ENCODE data around the gene MMP27. TPM values are rescaled to one million over a fixed set of nuclear protein-coding genes. Genes with fewer than 3 reads are reported as not detected.
"Not testable (repeated sequence)": the region's sequence is repeated elsewhere in the genome, so short reads cannot be mapped to it uniquely, and the experiment has no call there.

MMP27 gene
- not detected for total RNA-seq

- no peaks in the 10 kb centered on the region for H3K36me3 Mint-ChIP-seq (ENCODE audit: low read depth)
- ChIA-PET CTCF (interaction anchor here (1.4 kb wide), 1 partner anchor 39 kb away, joined by 3 read pairs; no protein-coding TSS in a partner anchor), POLR2A (no interaction called here)
- H3K27me3 Mint-ChIP-seq = peaks cover 7% of the 10 kb centered on the region
- no peaks in the 10 kb centered on the region for H3K4me1 Mint-ChIP-seq
- no peak within 1 kb of the TSS for H3K27ac Mint-ChIP-seq
- no peak for DNase-seq
- no peak within 1 kb of the TSS for H3K4me3 Mint-ChIP-seq
- no peaks in the 10 kb centered on the region for H3K9me3 Mint-ChIP-seq
Observed at GRCh38 chr11:102705626-102706025, at the start of gene MMP27. MMP27 (minus strand) TSS chr11:102705769; CDS start chr11:102705714, 55 bp downstream.

- no peaks in the 10 kb centered on the region for H3K4me1 Mint-ChIP-seq
- no peak overlapping the region for H3K4me3 Mint-ChIP-seq
- H3K27ac Mint-ChIP-seq = no peak overlapping the region
- ChIA-PET POLR2A (no interaction called here), CTCF (interaction anchor here (1.0 kb wide), 1 partner anchor 18 kb away, joined by 3 read pairs; no protein-coding TSS in a partner anchor)
- H3K36me3 Mint-ChIP-seq (ENCODE audit: low read depth) = no peaks in the 10 kb centered on the region
- DNase-seq = no peak
- H3K27me3 Mint-ChIP-seq = peaks cover 9% of the 10 kb centered on the region
- H3K9me3 Mint-ChIP-seq = no peaks in the 10 kb centered on the region
Observed at GRCh38 chr11:102753267-102753666, 47.7 kb upstream of the MMP27 start.

GRCh38 chr11:102751673-102752072 lies 46.1 kb upstream of the MMP27 start:
- Mint-ChIP-seq H3K27ac (no peak overlapping the region), H3K9me3 (peaks cover 2% of the 10 kb centered on the region), H3K36me3 (ENCODE audit: low read depth) (no peaks in the 10 kb centered on the region), H3K4me3 (no peak overlapping the region), H3K4me1 (no peaks in the 10 kb centered on the region), H3K27me3 (peaks cover 9% of the 10 kb centered on the region)
- POLR2A ChIA-PET = no interaction called here
- CTCF ChIA-PET = no interaction called here
- no peak for DNase-seq

- ChIA-PET CTCF (no interaction called here), POLR2A (no interaction called here)
- no peak for DNase-seq
- no peaks in the 10 kb centered on the region for H3K4me1 Mint-ChIP-seq
- peaks cover 2% of the 10 kb centered on the region for H3K9me3 Mint-ChIP-seq
- H3K4me3 Mint-ChIP-seq = no peak overlapping the region
- H3K27me3 Mint-ChIP-seq = peaks cover 7% of the 10 kb centered on the region
- no peaks in the 10 kb centered on the region for H3K36me3 Mint-ChIP-seq (ENCODE audit: low read depth)
- no peak overlapping the region for H3K27ac Mint-ChIP-seq
Observed at GRCh38 chr11:102749101-102749722, 43.6 kb upstream of the MMP27 start.

GRCh38 chr11:102746746-102747578 lies 41.4 kb upstream of the MMP27 start:
- CTCF ChIA-PET; H3K36me3 Mint-ChIP-seq (ENCODE audit: low read depth); H3K9me3 Mint-ChIP-seq; DNase-seq; H3K27ac Mint-ChIP-seq; POLR2A ChIA-PET; H3K4me1 Mint-ChIP-seq; H3K4me3 Mint-ChIP-seq; H3K27me3 Mint-ChIP-seq: not testable (repeated sequence)

- H3K4me3 Mint-ChIP-seq = no peak overlapping the region
- H3K27ac Mint-ChIP-seq = no peak overlapping the region
- DNase-seq = no peak
Observed at GRCh38 chr11:102734650-102735049, 29.1 kb upstream of the MMP27 start.

GRCh38 chr11:102733232-102733875 lies 27.8 kb upstream of the MMP27 start:
- DNase-seq = peak; percentile 60
- H3K9me3 Mint-ChIP-seq = no peaks in the 10 kb centered on the region
- CTCF ChIA-PET = interaction anchor here (0.9 to 1.5 kb wide), 4 partner anchors 17 to 213 kb away, joined by 3 to 5 read pairs (median 3); no protein-coding TSS in a partner anchor

More at GRCh38 chr11:102734650-102735049, 29.1 kb upstream of the MMP27 start:
- Mint-ChIP-seq H3K36me3 (ENCODE audit: low read depth) (no peaks in the 10 kb centered on the region), H3K4me1 (no peaks in the 10 kb centered on the region), H3K27me3 (peaks cover 8% of the 10 kb centered on the region), H3K9me3 (no peaks in the 10 kb centered on the region)
- ChIA-PET POLR2A (no interaction called here), CTCF (interaction anchor here (0.9 to 1.5 kb wide), 3 partner anchors 16 to 206 kb away, joined by 3 to 5 read pairs (median 3); no protein-coding TSS in a partner anchor)

GRCh38 chr11:102730944-102731343 lies 25.4 kb upstream of the MMP27 start:
- H3K36me3 Mint-ChIP-seq (ENCODE audit: low read depth); DNase-seq; H3K4me3 Mint-ChIP-seq; H3K4me1 Mint-ChIP-seq; POLR2A ChIA-PET; H3K27me3 Mint-ChIP-seq; H3K9me3 Mint-ChIP-seq; CTCF ChIA-PET; H3K27ac Mint-ChIP-seq: not testable (repeated sequence)

More at GRCh38 chr11:102733232-102733875, 27.8 kb upstream of the MMP27 start:
- no peak overlapping the region for H3K4me3 Mint-ChIP-seq
- peaks cover 6% of the 10 kb centered on the region for H3K27me3 Mint-ChIP-seq
- H3K4me1 Mint-ChIP-seq = no peaks in the 10 kb centered on the region
- POLR2A ChIA-PET = no interaction called here
- H3K27ac Mint-ChIP-seq = no peak overlapping the region
- H3K36me3 Mint-ChIP-seq (ENCODE audit: low read depth) = no peaks in the 10 kb centered on the region

- no peak for DNase-seq
- no peaks in the 10 kb centered on the region for H3K9me3 Mint-ChIP-seq
- H3K4me3 Mint-ChIP-seq = no peak overlapping the region
- no peak overlapping the region for H3K27ac Mint-ChIP-seq
- ChIA-PET CTCF (no interaction called here), POLR2A (no interaction called here)
- H3K4me1 Mint-ChIP-seq = no peaks in the 10 kb centered on the region
- no peaks in the 10 kb centered on the region for H3K36me3 Mint-ChIP-seq (ENCODE audit: low read depth)
- H3K27me3 Mint-ChIP-seq = peaks cover 5% of the 10 kb centered on the region
Observed at GRCh38 chr11:102729849-102730815, 24.6 kb upstream of the MMP27 start.

- no peaks in the 10 kb centered on the region for H3K27me3 Mint-ChIP-seq
- ChIA-PET POLR2A (no interaction called here), CTCF (no interaction called here)
- H3K4me3 Mint-ChIP-seq = no peak overlapping the region
- no peak for DNase-seq
- H3K4me1 Mint-ChIP-seq = no peaks in the 10 kb centered on the region
- H3K27ac Mint-ChIP-seq = no peak overlapping the region
- H3K9me3 Mint-ChIP-seq = no peaks in the 10 kb centered on the region
- H3K36me3 Mint-ChIP-seq (ENCODE audit: low read depth) = no peaks in the 10 kb centered on the region
Observed at GRCh38 chr11:102727890-102728289, 22.3 kb upstream of the MMP27 start.

GRCh38 chr11:102724904-102725500 lies 19.4 kb upstream of the MMP27 start, which contains the start of gene MMP8:
MMP8 (minus strand) TSS chr11:102724954; CDS start chr11:102724855, 99 bp downstream.
- Mint-ChIP-seq H3K4me1 (no peaks in the 10 kb centered on the region), H3K27ac (no peak within 1 kb of the TSS), H3K9me3 (no peaks in the 10 kb centered on the region), H3K27me3 (peaks cover 3% of the 10 kb centered on the region), H3K4me3 (no peak within 1 kb of the TSS), H3K36me3 (ENCODE audit: low read depth) (no peaks in the 10 kb centered on the region)
- ChIA-PET POLR2A (no interaction called here), CTCF (no interaction called here)
- no peak for DNase-seq

- POLR2A ChIA-PET = no interaction called here
- Mint-ChIP-seq H3K4me3 (no peak overlapping the region), H3K36me3 (ENCODE audit: low read depth) (no peaks in the 10 kb centered on the region), H3K9me3 (no peaks in the 10 kb centered on the region), H3K27me3 (peaks cover 9% of the 10 kb centered on the region), H3K27ac (no peak overlapping the region), H3K4me1 (no peaks in the 10 kb centered on the region)
- CTCF ChIA-PET = no interaction called here
- DNase-seq = no peak
Observed at GRCh38 chr11:102722821-102723220, 17.3 kb upstream of the MMP27 start.
